ENCODE data around the gene DDRGK1.

Gene DDRGK1

GRCh38 chr20:3235666-3236324 lies 31.3 kb upstream of the DDRGK1 start:
- H3K4me3 ChIP-seq (ENCODE audit: low read depth, low read length): no peak overlapping the region
- no peak for TF ChIP-seq CTCF (IDR thresholded peaks at IDR 0.05; ENCODE audit: borderline replicate concordance, insufficient read depth, low read depth, low read length)

GRCh38 chr20:3233991-3234498 lies 29.6 kb upstream of the DDRGK1 start:
- no peak overlapping the region for H3K4me3 ChIP-seq (ENCODE audit: low read depth, low read length)
- no peak for TF ChIP-seq CTCF (IDR thresholded peaks at IDR 0.05; ENCODE audit: borderline replicate concordance, insufficient read depth, low read depth, low read length)

- no peak for TF ChIP-seq CTCF (IDR thresholded peaks at IDR 0.05; ENCODE audit: borderline replicate concordance, insufficient read depth, low read depth, low read length)
Observed at GRCh38 chr20:3233131-3233990, 28.9 kb upstream of the DDRGK1 start.

GRCh38 chr20:3231889-3232588 lies 27.6 kb upstream of the DDRGK1 start:
- no peak for TF ChIP-seq CTCF (IDR thresholded peaks at IDR 0.05; ENCODE audit: borderline replicate concordance, insufficient read depth, low read depth, low read length)
- H3K4me3 ChIP-seq (ENCODE audit: low read depth, low read length): no peak overlapping the region

More at GRCh38 chr20:3233131-3233990, 28.9 kb upstream of the DDRGK1 start:
- no peak overlapping the region for H3K4me3 ChIP-seq (ENCODE audit: low read depth, low read length)

GRCh38 chr20:3231116-3231515 lies 26.6 kb upstream of the DDRGK1 start:
- no peak for TF ChIP-seq CTCF (IDR thresholded peaks at IDR 0.05; ENCODE audit: borderline replicate concordance, insufficient read depth, low read depth, low read length)
- H3K4me3 ChIP-seq (ENCODE audit: low read depth, low read length): no peak overlapping the region

- no peak for TF ChIP-seq CTCF (IDR thresholded peaks at IDR 0.05; ENCODE audit: borderline replicate concordance, insufficient read depth, low read depth, low read length)
- H3K4me3 ChIP-seq (ENCODE audit: low read depth, low read length): no peak overlapping the region
Observed at GRCh38 chr20:3229798-3230197, 25.3 kb upstream of the DDRGK1 start.
